B cell (primary cell): ENCODE measurements around the gene EHD2. TPM values are rescaled to one million over a fixed set of nuclear protein-coding genes. Genes with fewer than 3 reads are reported as not detected.

Experiments
- ATAC-seq: fragments of 200-7000 bp; cut with Tn5 transposase; one replicate; pipeline ENCODE4 v1.10.0; 2021; ENCODE audit warnings: low read depth, mild to moderate bottlenecking, moderate number of reproducible peaks, moderate library complexity
- CTCF ChIA-PET: fragments of 350-600 bp; sonication (Branson Sonifier 250); formaldehyde crosslinking; loops from one replicate; lab custom pipeline; 2021; ENCODE audit warnings: antibody characterized with exemption, inconsistent platforms; lab: Charles Lee
- POLR2A ChIA-PET: fragments of 350-600 bp; sonication (Branson Sonifier 250); formaldehyde crosslinking; loops from one replicate; lab custom pipeline; 2021; ENCODE audit warnings: antibody characterized with exemption; lab: Charles Lee
- DNase-seq: peaks from one replicate; pipeline ENCODE4 v3.0.0; 2013
- H2AFZ ChIP-seq: 2 replicates; pipeline ENCODE4 v1.6.1; 2012; ENCODE audit warnings: mild to moderate bottlenecking, low read depth, low read length; ENCODE audit not compliant: insufficient read depth, poor library complexity, severe bottlenecking
- H3K27ac ChIP-seq, 2 donors: 1 replicate in 1 of 2; 2 replicates in 1 of 2; pipeline ENCODE4 v1.5.1; 2012 to 2013; ENCODE audit warnings: low read length in 2 of 2, mild to moderate bottlenecking in 2 of 2, moderate library complexity in 1 of 2
- H3K27me3 ChIP-seq, 4 experiments: fragments of 200-600 bp in 1 of 4; sonication (generic) in 1 of 4; replicated peaks in 1 of 4; 1 replicate in 2 of 4; 2 replicates in 2 of 4; pipeline versions ENCODE4 v1.6.1 to v1.7.0; 2013 to 2016; ENCODE audit warnings: low read length in 3 of 4, mild to moderate bottlenecking in 2 of 4, mixed read lengths in 1 of 4, moderate library complexity in 1 of 4; ENCODE audit not compliant: insufficient read depth in 4 of 4, control insufficient read depth in 3 of 4; ENCODE audit errors: control extremely low read depth in 1 of 4
- H3K36me3 ChIP-seq, 2 experiments: replicated peaks in 1 of 2; 1 replicate in 1 of 2; 2 replicates in 1 of 2; pipeline versions ENCODE4 v1.6.1 to v1.7.1; 2013; ENCODE audit warnings: low read length in 1 of 2; ENCODE audit not compliant: insufficient read depth in 2 of 2, control insufficient read depth in 1 of 2; ENCODE audit errors: control extremely low read depth in 1 of 2, extremely low read depth in 1 of 2
- H3K4me1 ChIP-seq, 2 donors: fragments of 200-600 bp in 1 of 2; sonication (generic) in 1 of 2; 1 replicate in 1 of 2; 2 replicates in 1 of 2; pipeline versions ENCODE4 v1.5.1 to v1.6.1; 2013 to 2017; ENCODE audit warnings: low read length in 2 of 2; ENCODE audit not compliant: control insufficient read depth in 2 of 2, insufficient read depth in 2 of 2
- H3K4me2 ChIP-seq: replicated peaks from 2 replicates; pipeline ENCODE3; 2012; ENCODE audit warnings: mild to moderate bottlenecking, low read depth, low read length; ENCODE audit not compliant: poor library complexity, severe bottlenecking
- H3K4me3 ChIP-seq, 5 experiments: fragments of 200-600 bp in 1 of 5; sonication (generic) in 1 of 5; 1 replicate in 3 of 5; 2 replicates in 2 of 5; pipeline versions ENCODE4 v1.5.1 to v1.7.0; 2011 to 2016; ENCODE audit warnings: low read length in 4 of 5, mild to moderate bottlenecking in 4 of 5, low read depth in 2 of 5, control low read depth in 1 of 5, moderate library complexity in 1 of 5; ENCODE audit not compliant: insufficient read depth in 1 of 5; ENCODE audit errors: control extremely low read depth in 1 of 5, extremely low read depth in 1 of 5
- H3K79me2 ChIP-seq: fragments of 200-600 bp; sonication (generic); one replicate; pipeline ENCODE4 v1.6.0; 2016; ENCODE audit warnings: low read length; ENCODE audit not compliant: control insufficient read depth, insufficient read depth
- H3K9ac ChIP-seq: fragments of 200-600 bp; sonication (generic); 2 replicates; pipeline ENCODE4 v1.6.1; 2017; ENCODE audit warnings: mild to moderate bottlenecking, low read length, moderate library complexity
- H3K9me3 ChIP-seq, 3 donors: one replicate each; pipeline versions ENCODE4 v1.6.1 to v1.7.1; 2013; ENCODE audit warnings: low read length in 2 of 3; ENCODE audit not compliant: control insufficient read depth in 2 of 3, insufficient read depth in 1 of 3; ENCODE audit errors: control extremely low read depth in 1 of 3
- H4K20me1 ChIP-seq: 2 replicates; pipeline ENCODE4 v1.6.0; 2012; ENCODE audit warnings: mild to moderate bottlenecking, low read length; ENCODE audit not compliant: insufficient read depth, control insufficient read depth, poor library complexity, severe bottlenecking
- H3K27ac Mint-ChIP-seq: one replicate; pipeline ENCODE4 v1.8.0; 2021; ENCODE audit warnings: mixed read lengths
- H3K27me3 Mint-ChIP-seq: one replicate; pipeline ENCODE4 v1.8.0; 2021; ENCODE audit warnings: mixed read lengths
- H3K4me1 Mint-ChIP-seq: one replicate; pipeline ENCODE4 v1.8.0; 2021; ENCODE audit warnings: mixed read lengths
- H3K4me3 Mint-ChIP-seq: one replicate; pipeline ENCODE4 v1.8.0; 2021; ENCODE audit warnings: mixed read lengths
- H3K9me3 Mint-ChIP-seq: one replicate; pipeline ENCODE4 v1.8.0; 2022; ENCODE audit warnings: mixed read lengths; ENCODE audit not compliant: insufficient read depth
- CTCF ChIP-seq: fragments of 200-600 bp; IDR thresholded peaks from one replicate; pipeline ENCODE4 v1.8.0; 2022; ENCODE audit warnings: antibody characterized with exemption, mild to moderate bottlenecking
- EZH2 ChIP-seq: IDR thresholded peaks from 2 replicates; pipeline ENCODE4 v1.6.1; 2012; ENCODE audit warnings: borderline replicate concordance, low read depth, mild to moderate bottlenecking, moderate library complexity, low read length; ENCODE audit not compliant: insufficient read depth, poor library complexity, severe bottlenecking
- WGBS: methylation state at CpG from one replicate; pipeline ENCODE4 v1.1.5; 2013; ENCODE audit warnings: missing lambda C conversion rate; ENCODE audit not compliant: insufficient coverage; 5-methylcytosine and 5-hydroxymethylcytosine counted together
- intact Hi-C: fragments of 100-400 bp; cut with micrococcal nuclease; formaldehyde crosslinking; loops from one replicate; pipeline ENCODE4 v1.10.0; 2022
- polyA plus RNA-seq: library from polyadenylated mRNA; depleted of rRNA; stranded (reverse); fragments of >200 nt; gene quantifications from 2 replicates; pipeline ENCODE4 v1.2.3, GENCODE V29; 2012
- total RNA-seq, 2 donors: library from RNA; stranded (reverse); fragments of 120-200 nt in 1 of 2; gene quantifications; 1 replicate in 1 of 2; 2 replicates in 1 of 2; pipeline versions ENCODE4 v1.2.3 to v1.2.4, GENCODE V29; 2013 to 2022

The EHD2 gene
- total and polyA plus RNA-seq, 2 donors (not counting 1 experiment from before 2014, with no cell fraction given): not detected

- TF ChIP-seq CTCF (no peak), EZH2 (no peak)
- H3K9me3 Mint-ChIP-seq: no peaks in the 10 kb centered on the region
- no peak overlapping the region for H2AFZ ChIP-seq
- no peak overlapping the region for H3K27ac ChIP-seq
- no peaks in the 10 kb centered on the region for H3K27me3 Mint-ChIP-seq
- POLR2A ChIA-PET: no interaction called here
- intact Hi-C loops: loop anchor here (2.0 kb wide), 2 partner anchors 35 to 43 kb away; no protein-coding TSS in a partner anchor
- 72% methylated on average over 15 of the region's 15 CpGs for WGBS
- H3K9me3 ChIP-seq: no peaks in the 10 kb centered on the region
- H3K4me3 ChIP-seq: no peak overlapping the region
- no peak overlapping the region for H3K9ac ChIP-seq
- peaks cover 0 to 4% of the 10 kb centered on the region in 2 experiments for H3K36me3 ChIP-seq
- H4K20me1 ChIP-seq: peaks cover 6% of the 10 kb centered on the region
- H3K4me2 ChIP-seq: no peak overlapping the region
- H3K79me2 ChIP-seq: peaks cover 9% of the 10 kb centered on the region
- no peak for ATAC-seq
- no peaks in the 10 kb centered on the region for H3K27me3 ChIP-seq
- peaks cover 25% of the 10 kb centered on the region for H3K4me1 Mint-ChIP-seq
- peaks cover 21 to 34% of the 10 kb centered on the region in 2 donors for H3K4me1 ChIP-seq
- CTCF ChIA-PET: interaction anchor here (2.5 kb wide), 1 partner anchor 305 kb away, joined by 9 read pairs; no protein-coding TSS in a partner anchor
- peak overlapping the region; percentile 34 for H3K4me3 Mint-ChIP-seq
- no peak overlapping the region for H3K27ac Mint-ChIP-seq
- DNase-seq: peak; percentile 20
Observed at GRCh38 chr19:47741544-47742140, 28.4 kb downstream of the EHD2 start.

GRCh38 chr19:47742634-47743033 is 29.4 kb downstream of the EHD2 start:
- H3K9me3 ChIP-seq: no peaks in the 10 kb centered on the region
- H3K4me1 ChIP-seq: peaks cover 25 to 41% of the 10 kb centered on the region in 2 donors
- no peak overlapping the region for H3K27ac ChIP-seq
- Mint-ChIP-seq H3K27ac (no peak overlapping the region), H3K9me3 (no peaks in the 10 kb centered on the region), H3K27me3 (no peaks in the 10 kb centered on the region), H3K4me1 (peaks cover 30% of the 10 kb centered on the region), H3K4me3 (peak overlapping the region; percentile 91)
- ATAC-seq (no peak), DNase-seq (no peak)
- H3K79me2 ChIP-seq: peaks cover 17% of the 10 kb centered on the region
- ChIA-PET CTCF (interaction anchor here (3.2 kb wide), 1 partner anchor 306 kb away, joined by 17 read pairs; no protein-coding TSS in a partner anchor), POLR2A (interaction anchor here (1.1 kb wide), 1 partner anchor 1251 kb away, joined by 7 read pairs; the partner anchor contains the start of gene RUVBL2)
- 85% methylated on average over 7 of the region's 13 CpGs for WGBS
- H3K27me3 ChIP-seq: no peaks in the 10 kb centered on the region
- no peak overlapping the region for H3K9ac ChIP-seq
- peak overlapping the region in 1 of 5 experiments; percentile 55 for H3K4me3 ChIP-seq
- H3K36me3 ChIP-seq: peaks cover 0 to 10% of the 10 kb centered on the region in 2 experiments
- H2AFZ ChIP-seq: peak overlapping the region; percentile 86
- TF ChIP-seq CTCF: no peak
- no peak for TF ChIP-seq EZH2
- peaks cover 15% of the 10 kb centered on the region for H4K20me1 ChIP-seq
- H3K4me2 ChIP-seq: peak overlapping the region; percentile 96
- intact Hi-C loops: loop anchor here (2.0 kb wide), 2 partner anchors 36 to 44 kb away; no protein-coding TSS in a partner anchor
